Left ventricle myocardium inferior (tissue), 1 donor: Measurements from ENCODE around the gene SLC25A47. TPM values are rescaled to one million over a fixed set of nuclear protein-coding genes. Genes with fewer than 3 reads are reported as not detected.

Experiments used
- DNase-seq: peaks from one replicate; pipeline ENCODE4 v3.0.0-alpha.2; 2020
- H3K27ac ChIP-seq: fragments of 200-600 bp; replicated peaks from 2 replicates; pipeline ENCODE4 v1.8.0; 2021
- H3K27me3 ChIP-seq: fragments of 200-600 bp; 2 replicates; pipeline ENCODE4 v1.8.0; 2021; ENCODE audit warnings: low read depth
- H3K36me3 ChIP-seq: fragments of 200-600 bp; 2 replicates; pipeline ENCODE4 v1.8.0; 2021
- H3K4me1 ChIP-seq: fragments of 200-600 bp; 2 replicates; pipeline ENCODE4 v1.8.0; 2021
- H3K4me3 ChIP-seq: fragments of 200-600 bp; 2 replicates; pipeline ENCODE4 v1.8.0; 2021; ENCODE audit warnings: mild to moderate bottlenecking, moderate library complexity
- H3K9me3 ChIP-seq: fragments of 200-600 bp; replicated peaks from 2 replicates; pipeline ENCODE4 v1.8.0; 2021
- CTCF ChIP-seq: fragments of 200-600 bp; IDR thresholded peaks from 2 replicates; pipeline ENCODE4 v1.8.0; 2021; ENCODE audit warnings: antibody characterized with exemption, mild to moderate bottlenecking, borderline replicate concordance
- intact Hi-C: fragments of 100-400 bp; cut with micrococcal nuclease; formaldehyde crosslinking; loops from one replicate; pipeline ENCODE4 v1.11.0; 2022
- total RNA-seq: library from RNA; stranded (reverse); fragmentation: NEBNext Ultra II Directional; extraction: Animal tissue kit (Norgen Biotek cat#: 25700); gene quantifications from one replicate; pipeline ENCODE4 v1.2.1, GENCODE V29; 2021
- donor health status: DM: no; HTN: yes; CAD: no; lungs with severe emphysema.

SLC25A47 gene
- total RNA-seq, 1 donor from 2014 or later: not detected

GRCh38 chr14:100304825-100305323 lies 18.3 kb upstream of the SLC25A47 start:
- H3K27me3 ChIP-seq: no peaks in the 10 kb centered on the region
- H3K27ac ChIP-seq: peak overlapping the region; percentile 94
- no peak for TF ChIP-seq CTCF
- peaks cover 71% of the 10 kb centered on the region for H3K4me1 ChIP-seq
- H3K9me3 ChIP-seq: no peaks in the 10 kb centered on the region
- intact Hi-C loops: no loop called here
- DNase-seq: peak; percentile 52
- peak overlapping the region; percentile 88 for H3K4me3 ChIP-seq
- H3K36me3 ChIP-seq: no peaks in the 10 kb centered on the region

GRCh38 chr14:100305324-100306100 lies 17.6 kb upstream of the SLC25A47 start:
- no peaks in the 10 kb centered on the region for H3K36me3 ChIP-seq
- TF ChIP-seq CTCF: no peak
- no peaks in the 10 kb centered on the region for H3K27me3 ChIP-seq
- H3K27ac ChIP-seq: peak overlapping the region; percentile 94
- peaks cover 78% of the 10 kb centered on the region for H3K4me1 ChIP-seq
- peak; percentile 33 for DNase-seq
- no peaks in the 10 kb centered on the region for H3K9me3 ChIP-seq
- peak overlapping the region; percentile 88 for H3K4me3 ChIP-seq
- intact Hi-C loops: no loop called here

- Histone ChIP-seq H3K4me3 (peak within 1 kb of the TSS; percentile 88), H3K27ac (peak within 1 kb of the TSS; percentile 94), H3K27me3 (no peaks in the 10 kb centered on the region), H3K36me3 (no peaks in the 10 kb centered on the region), H3K4me1 (peaks cover 78% of the 10 kb centered on the region), H3K9me3 (no peaks in the 10 kb centered on the region)
- intact Hi-C loops: no loop called here
- TF ChIP-seq CTCF: no peak
- peak; percentile 93 for DNase-seq
Observed at GRCh38 chr14:100306101-100306997, 16.8 kb upstream of the SLC25A47 start, which contains the start of gene SLC25A29. TSS of gene SLC25A29 (minus strand) at chr14:100306444. CDS start at chr14:100306232, 212 bp downstream.

GRCh38 chr14:100306998-100307765 lies 16.0 kb upstream of the SLC25A47 start:
- Histone ChIP-seq H3K4me1 (peaks cover 76% of the 10 kb centered on the region), H3K36me3 (no peaks in the 10 kb centered on the region), H3K27me3 (no peaks in the 10 kb centered on the region), H3K9me3 (no peaks in the 10 kb centered on the region), H3K4me3 (peak overlapping the region; percentile 88), H3K27ac (peak overlapping the region; percentile 94)
- intact Hi-C loops: no loop called here
- TF ChIP-seq CTCF: no peak
- no peak for DNase-seq
